Measurements from ENCODE around the gene STARD9. TPM values are rescaled to one million over a fixed set of nuclear protein-coding genes. Genes with fewer than 3 reads are reported as not detected.

Gene STARD9
- total and polyA plus RNA-seq, 2 experiments from 2014 or later = 1.8 to 6.2 TPM

- Histone ChIP-seq H3K4me2 (no peak overlapping the region), H3K36me3 (ENCODE audit: insufficient read depth) (no peaks in the 10 kb centered on the region), H3K79me2 (replicated peaks; ENCODE audit: insufficient read depth) (no peaks in the 10 kb centered on the region), H3F3A (replicated peaks; ENCODE audit: low read depth) (no peaks in the 10 kb centered on the region), H3K4me1 (ENCODE audit: insufficient read depth) (no peaks in the 10 kb centered on the region), H4K20me1 (replicated peaks; ENCODE audit: insufficient read depth) (no peaks in the 10 kb centered on the region; the same call in 1 of the 2 replicates), H2AFZ (no peak overlapping the region), H3K27ac (ENCODE audit: low read depth) (no peak overlapping the region), H3K9me2 (ENCODE audit: insufficient read depth) (no peaks in the 10 kb centered on the region), H3K4me3 (no peak overlapping the region), H3K27me3 (ENCODE audit: insufficient read depth) (no peaks in the 10 kb centered on the region)
- DNase-seq (ENCODE audit: low spot score) (no peak), ATAC-seq (no peak)
- Mint-ChIP-seq H3K4me1 (no peaks in the 10 kb centered on the region), H3K36me3 (ENCODE audit: low read depth) (peaks cover 3% of the 10 kb centered on the region; the same call in 1 of the 3 replicates), H3K9me3 (no peaks in the 10 kb centered on the region; the same call in 2 of the 3 replicates), H3K4me3 (no peak overlapping the region), H3K27ac (no peak overlapping the region), H3K27me3 (ENCODE audit: insufficient read depth, low read depth, poor library complexity) (no peaks in the 10 kb centered on the region)
- TF ChIP-seq ZNF114 (CRISPR knock-in tag; IDR thresholded peaks at IDR 0.05) = no peak
- no peak for TF ChIP-seq CREB1 (CRISPR knock-in tag; IDR thresholded peaks at IDR 0.05; ENCODE audit: low read depth)
- no peak for TF ChIP-seq ZNF331 (CRISPR knock-in tag; IDR thresholded peaks at IDR 0.05; ENCODE audit: low read depth)
- no peak for TF ChIP-seq POLR2AphosphoS5 (IDR thresholded peaks at IDR 0.05; ENCODE audit: low read depth)
- TF ChIP-seq EZH2 (IDR thresholded peaks at IDR 0.05; ENCODE audit: low read depth, unreplicated experiment) = no peak
- no peak for TF ChIP-seq EZH2phosphoT487 (IDR thresholded peaks at IDR 0.05; ENCODE audit: unreplicated experiment)
- no peak for TF ChIP-seq NANOG (IDR thresholded peaks at IDR 0.05; ENCODE audit: borderline replicate concordance)
- no peak for TF ChIP-seq ZNF462 (CRISPR knock-in tag; IDR thresholded peaks at IDR 0.05)
- TF ChIP-seq CTCF (conservative IDR thresholded peaks at IDR 0.05; ENCODE audit: low read depth in 2 of 2) = no peak
Observed at GRCh38 chr15:42705336-42705735, 129.9 kb downstream of the STARD9 start.

Data from GM23338 (cell line).